NCI-H2107 treated with DMSO at 0.1 percent for 48 hours (cell line): Measurements from ENCODE around the gene ZNF519.

Source experiments
- DNase-seq: peaks from one replicate; lab custom pipeline; 2025; ENCODE audit not compliant: unreplicated experiment; lab: John Stamatoyannopoulos, UW

Gene ZNF519

GRCh38 chr18:14100503-14101286 is 31.5 kb downstream of the ZNF519 start:
- DNase-seq: no peak

- DNase-seq: no peak
Observed at GRCh38 chr18:14098428-14098827, 33.8 kb downstream of the ZNF519 start.

- DNase-seq: no peak
Observed at GRCh38 chr18:14097761-14098160, 34.5 kb downstream of the ZNF519 start.

- DNase-seq: no peak
Observed at GRCh38 chr18:14093307-14093915, 38.8 kb downstream of the ZNF519 start.

GRCh38 chr18:14092625-14093306 is 39.5 kb downstream of the ZNF519 start:
- DNase-seq: no peak

GRCh38 chr18:14089781-14090180 is 42.5 kb downstream of the ZNF519 start:
- no peak for DNase-seq

- no peak for DNase-seq
Observed at GRCh38 chr18:14089191-14089590, 43.0 kb downstream of the ZNF519 start.

GRCh38 chr18:14086458-14087231 is 45.6 kb downstream of the ZNF519 start:
- no peak for DNase-seq

- no peak for DNase-seq
Observed at GRCh38 chr18:14085770-14086457, 46.3 kb downstream of the ZNF519 start.

- no peak for DNase-seq
Observed at GRCh38 chr18:14075196-14075595, 57.0 kb downstream of the ZNF519 start.

- DNase-seq: no peak
Observed at GRCh38 chr18:14074187-14074586, 58.0 kb downstream of the ZNF519 start.

GRCh38 chr18:14053661-14054060 is 78.6 kb downstream of the ZNF519 start:
- no peak for DNase-seq
